Effector memory CD8-positive, alpha-beta T cell (primary cell): ENCODE data around the gene GPHN.
A peak's percentile ranks its signal among the peaks of the same experiment; 100 is the strongest.

Experiments used
- ATAC-seq: fragments of 150-1000 bp; cut with Tn5 transposase; replicated peaks from 2 replicates; pipeline ENCODE4 v1.10.0; 2021; ENCODE audit warnings: mild to moderate bottlenecking, moderate library complexity
- DNase-seq, 3 experiments: peaks; one replicate each; pipeline ENCODE4 v3.0.0; 2021
- H3K27ac Mint-ChIP-seq, 2 donors: one replicate each; pipeline ENCODE4 v1.8.0; 2022; ENCODE audit warnings: mild to moderate bottlenecking in 2 of 2, mixed read lengths in 2 of 2, moderate library complexity in 2 of 2
- H3K27me3 Mint-ChIP-seq, 2 donors: one replicate each; pipeline ENCODE4 v1.8.0; 2022; ENCODE audit warnings: mixed read lengths in 2 of 2
- H3K36me3 Mint-ChIP-seq: one replicate; pipeline ENCODE4 v1.8.0; 2022; ENCODE audit warnings: mild to moderate bottlenecking, moderate library complexity, mixed read lengths; ENCODE audit not compliant: insufficient read depth
- H3K4me1 Mint-ChIP-seq, 2 donors: one replicate each; pipeline ENCODE4 v1.8.0; 2022; ENCODE audit warnings: low read depth in 2 of 2, mixed read lengths in 2 of 2
- H3K4me3 Mint-ChIP-seq, 2 donors: one replicate each; pipeline ENCODE4 v1.8.0; 2022; ENCODE audit warnings: mild to moderate bottlenecking in 2 of 2, mixed read lengths in 2 of 2, moderate library complexity in 2 of 2
- H3K9me3 Mint-ChIP-seq, 2 donors: one replicate each; pipeline ENCODE4 v1.8.0; 2022; ENCODE audit warnings: mixed read lengths in 2 of 2

The GPHN gene

DNA sequence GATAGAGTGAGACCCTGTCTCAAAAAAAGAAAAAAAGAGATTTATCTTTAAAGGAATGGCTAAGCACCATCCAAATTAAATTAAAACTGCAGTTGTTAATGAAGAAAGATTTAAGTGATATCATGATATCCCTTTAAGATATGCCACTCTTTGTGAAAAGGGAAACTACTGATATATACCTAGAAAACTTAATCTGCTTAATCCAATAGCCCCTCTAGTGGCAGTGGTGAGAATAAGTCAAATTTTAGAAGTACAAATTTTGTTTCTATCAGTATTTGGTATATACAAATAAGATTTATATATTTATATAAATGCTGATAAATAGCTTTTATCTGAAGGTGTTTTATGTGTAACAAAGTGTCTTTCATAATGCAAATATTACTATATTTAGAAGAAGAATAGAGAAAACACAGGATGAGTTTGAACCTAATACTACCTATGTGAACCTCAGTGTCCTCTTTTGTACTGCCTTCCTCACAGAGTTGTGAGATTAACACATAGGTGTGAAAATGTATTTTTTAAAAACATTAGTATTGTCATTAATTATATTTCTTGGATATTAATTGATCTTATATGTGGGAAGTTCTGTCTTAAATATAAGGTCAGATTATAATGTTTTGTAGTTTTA, 629.9 kb downstream of the GPHN start:
- DNase-seq (no peak), ATAC-seq (no peak)
- no peak overlapping the region for H3K27ac Mint-ChIP-seq
- peaks cover 2% of the 10 kb centered on the region for H3K36me3 Mint-ChIP-seq
- no peaks in the 10 kb centered on the region for H3K27me3 Mint-ChIP-seq
- no peak overlapping the region for H3K4me3 Mint-ChIP-seq
- no peaks in the 10 kb centered on the region for H3K9me3 Mint-ChIP-seq
- no peaks in the 10 kb centered on the region for H3K4me1 Mint-ChIP-seq

GRCh38 chr14:67140556-67140955, 632.6 kb downstream of the GPHN start:
- H3K4me1 Mint-ChIP-seq: no peaks in the 10 kb centered on the region
- no peak for ATAC-seq
- H3K36me3 Mint-ChIP-seq: peaks cover 2% of the 10 kb centered on the region
- H3K27me3 Mint-ChIP-seq: no peaks in the 10 kb centered on the region
- no peak overlapping the region for H3K27ac Mint-ChIP-seq
- H3K4me3 Mint-ChIP-seq: no peak overlapping the region
- H3K9me3 Mint-ChIP-seq: no peaks in the 10 kb centered on the region
- no peak for DNase-seq

GRCh38 chr14:67141146-67141900, 633.4 kb downstream of the GPHN start:
- Mint-ChIP-seq H3K36me3 (peaks cover 2% of the 10 kb centered on the region), H3K4me1 (no peaks in the 10 kb centered on the region), H3K27ac (no peak overlapping the region), H3K4me3 (no peak overlapping the region), H3K27me3 (no peaks in the 10 kb centered on the region), H3K9me3 (no peaks in the 10 kb centered on the region)
- DNase-seq (no peak), ATAC-seq (no peak)

- no peak overlapping the region for H3K4me3 Mint-ChIP-seq
- no peaks in the 10 kb centered on the region for H3K36me3 Mint-ChIP-seq
- ATAC-seq (no peak), DNase-seq (no peak)
- H3K9me3 Mint-ChIP-seq: no peaks in the 10 kb centered on the region
- no peaks in the 10 kb centered on the region for H3K4me1 Mint-ChIP-seq
- no peak overlapping the region for H3K27ac Mint-ChIP-seq
- no peaks in the 10 kb centered on the region for H3K27me3 Mint-ChIP-seq
Observed at GRCh38 chr14:67151082-67151666, 643.2 kb downstream of the GPHN start.

GRCh38 chr14:67158566-67158965, 650.6 kb downstream of the GPHN start:
- H3K27ac Mint-ChIP-seq: no peak overlapping the region
- no peak for ATAC-seq

GRCh38 chr14:67162385-67162784, 654.4 kb downstream of the GPHN start:
- Mint-ChIP-seq H3K4me3 (no peak overlapping the region), H3K9me3 (no peaks in the 10 kb centered on the region), H3K4me1 (no peaks in the 10 kb centered on the region), H3K27me3 (no peaks in the 10 kb centered on the region), H3K36me3 (no peaks in the 10 kb centered on the region), H3K27ac (no peak overlapping the region)
- no peak for ATAC-seq
- no peak for DNase-seq

More at GRCh38 chr14:67158566-67158965, 650.6 kb downstream of the GPHN start:
- no peak for DNase-seq
- Mint-ChIP-seq H3K9me3 (no peaks in the 10 kb centered on the region), H3K27me3 (no peaks in the 10 kb centered on the region), H3K36me3 (no peaks in the 10 kb centered on the region), H3K4me3 (no peak overlapping the region), H3K4me1 (no peaks in the 10 kb centered on the region)

GRCh38 chr14:67166450-67166853, 658.5 kb downstream of the GPHN start:
- Mint-ChIP-seq H3K27me3 (no peaks in the 10 kb centered on the region), H3K4me1 (no peaks in the 10 kb centered on the region), H3K27ac (no peak overlapping the region), H3K36me3 (no peaks in the 10 kb centered on the region), H3K4me3 (no peak overlapping the region), H3K9me3 (no peaks in the 10 kb centered on the region)
- ATAC-seq (no peak), DNase-seq (peak in 1 of 3 experiments; percentile 10)

- Mint-ChIP-seq H3K9me3 (peaks cover 0 to under 1% of the 10 kb centered on the region in 2 donors), H3K27ac (no peak overlapping the region), H3K27me3 (no peaks in the 10 kb centered on the region), H3K36me3 (peaks cover 4% of the 10 kb centered on the region), H3K4me3 (no peak overlapping the region), H3K4me1 (no peaks in the 10 kb centered on the region)
- ATAC-seq (no peak), DNase-seq (no peak)
Observed at GRCh38 chr14:67167420-67168109, 659.6 kb downstream of the GPHN start.

DNA sequence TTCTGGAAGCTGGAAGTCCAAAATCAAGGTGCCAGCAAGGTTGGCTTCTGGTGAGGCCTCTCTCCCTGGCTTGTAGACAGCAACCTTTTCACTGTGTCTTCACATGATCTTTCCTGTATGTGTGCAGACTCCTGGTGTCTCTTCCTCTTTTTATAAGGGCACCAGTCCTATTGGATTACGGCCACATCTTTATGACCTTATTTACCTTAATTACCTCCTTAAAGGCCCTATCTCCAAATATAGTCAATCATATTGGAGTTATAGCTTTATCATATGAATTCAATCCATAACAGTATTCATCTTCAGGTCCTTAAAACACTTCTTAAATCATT, 660.1 kb downstream of the GPHN start:
- Mint-ChIP-seq H3K9me3 (peaks cover 3 to 6% of the 10 kb centered on the region in 2 donors), H3K4me3 (no peak overlapping the region), H3K27ac (no peak overlapping the region), H3K27me3 (no peaks in the 10 kb centered on the region), H3K4me1 (no peaks in the 10 kb centered on the region), H3K36me3 (peaks cover 4% of the 10 kb centered on the region)
- ATAC-seq: no peak
- no peak for DNase-seq

DNA sequence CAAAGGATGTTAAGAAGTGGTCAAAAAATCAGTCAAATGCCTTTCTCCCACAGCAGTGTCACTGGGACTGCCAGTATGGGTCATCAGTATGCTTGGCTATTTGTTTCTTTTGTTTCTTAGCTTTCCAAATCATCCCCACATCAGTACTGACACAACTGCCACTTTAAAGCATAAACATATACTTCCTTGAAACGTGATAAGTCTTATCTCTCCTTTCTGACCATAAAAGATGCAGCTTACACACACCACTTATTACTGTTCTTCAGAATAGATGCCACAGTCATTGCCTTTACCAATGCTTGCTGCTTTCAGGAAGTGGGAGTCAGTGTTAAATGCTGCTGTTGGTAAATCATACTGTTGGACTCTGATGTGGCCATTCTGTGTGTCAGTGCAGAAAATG, 662.7 kb downstream of the GPHN start:
- H3K36me3 Mint-ChIP-seq: peaks cover 4% of the 10 kb centered on the region
- no peaks in the 10 kb centered on the region for H3K27me3 Mint-ChIP-seq

DNA sequence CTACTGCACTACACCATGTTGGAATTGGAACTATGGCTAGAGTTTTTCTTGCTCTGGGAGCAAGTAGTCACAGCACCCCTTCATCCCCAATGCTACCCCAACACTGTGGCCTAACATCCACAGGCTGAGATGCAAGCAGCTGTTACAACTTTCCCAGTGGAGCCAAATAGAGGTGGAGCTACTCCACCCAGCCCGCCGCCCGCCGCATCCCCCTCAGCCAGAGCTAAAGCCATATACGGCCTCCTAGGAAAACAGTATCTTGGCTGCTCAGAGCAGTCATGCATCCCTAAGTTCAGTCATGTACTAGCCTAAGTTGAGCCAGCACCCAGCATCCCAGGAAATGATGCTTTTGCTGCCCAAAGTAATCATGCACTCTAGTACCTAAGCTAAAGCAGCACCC, 664.1 kb downstream of the GPHN start:
- no peak for DNase-seq
- H3K4me3 Mint-ChIP-seq: no peak overlapping the region
- H3K9me3 Mint-ChIP-seq: peaks cover 12 to 23% of the 10 kb centered on the region in 2 donors
- peaks cover 0 to under 1% of the 10 kb centered on the region in 2 donors for H3K27me3 Mint-ChIP-seq
- H3K4me1 Mint-ChIP-seq: no peaks in the 10 kb centered on the region
- H3K36me3 Mint-ChIP-seq: peaks cover 6% of the 10 kb centered on the region
- H3K27ac Mint-ChIP-seq: no peak overlapping the region
- no peak for ATAC-seq

More for the DNA sequence above, 662.7 kb downstream of the GPHN start:
- no peak overlapping the region for H3K27ac Mint-ChIP-seq
- DNase-seq: no peak
- no peak overlapping the region for H3K4me3 Mint-ChIP-seq
- H3K4me1 Mint-ChIP-seq: no peaks in the 10 kb centered on the region
- H3K9me3 Mint-ChIP-seq: peaks cover 8 to 14% of the 10 kb centered on the region in 2 donors
- no peak for ATAC-seq

- Mint-ChIP-seq H3K4me3 (no peak overlapping the region), H3K4me1 (no peaks in the 10 kb centered on the region), H3K27ac (no peak overlapping the region), H3K36me3 (peaks cover 6% of the 10 kb centered on the region), H3K27me3 (peaks cover 0 to 5% of the 10 kb centered on the region in 2 donors), H3K9me3 (peaks cover 16 to 27% of the 10 kb centered on the region in 2 donors)
- DNase-seq (no peak), ATAC-seq (no peak)
Observed at GRCh38 chr14:67172520-67172919, 664.6 kb downstream of the GPHN start.

DNA sequence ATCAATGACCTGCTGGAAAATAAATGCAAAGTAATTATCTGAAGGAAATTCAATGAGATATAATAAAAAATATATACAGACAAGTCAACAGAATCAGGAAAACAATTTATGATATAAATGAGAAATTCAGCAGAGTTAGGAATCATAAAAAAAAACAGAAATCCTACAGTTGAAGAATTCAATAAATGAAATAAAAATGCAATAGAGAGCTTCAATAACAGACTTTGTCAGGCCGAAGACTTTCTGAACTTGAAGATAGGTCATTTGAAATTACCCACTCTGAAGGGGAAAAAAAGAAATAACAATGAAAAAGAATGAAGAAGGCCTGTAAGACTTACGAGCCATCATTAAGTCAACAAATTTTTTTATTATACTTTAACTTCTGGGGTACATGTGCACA, 665.8 kb downstream of the GPHN start:
- DNase-seq: no peak
- peaks cover 0 to 5% of the 10 kb centered on the region in 2 donors for H3K27me3 Mint-ChIP-seq
- no peak overlapping the region for H3K4me3 Mint-ChIP-seq
- H3K27ac Mint-ChIP-seq: no peak overlapping the region
- peaks cover 23 to 33% of the 10 kb centered on the region in 2 donors for H3K9me3 Mint-ChIP-seq
- H3K36me3 Mint-ChIP-seq: peaks cover 6% of the 10 kb centered on the region
- ATAC-seq: no peak
- no peaks in the 10 kb centered on the region for H3K4me1 Mint-ChIP-seq
